GM12878 (cell line): ENCODE data around the gene RER1. TPM values are rescaled to one million over a fixed set of nuclear protein-coding genes. Genes with fewer than 3 reads are reported as not detected.

Experiments used
- ATAC-seq: fragments of 200-7000 bp; cut with Tn5 transposase; 3 replicates; pipeline ENCODE4 v1.9.1; 2020; ENCODE audit warnings: mild to moderate bottlenecking, moderate library complexity
- BruUV-seq: library from RNA; stranded (reverse); fragments of 400-500 nt; replicated peaks from 2 replicates; lab custom pipeline; 2021; lab: Mats Ljungman, UMichigan
- CTCF ChIA-PET: fragments of 300-600 bp; sonication (Branson Sonifier 250); formaldehyde crosslinking; extraction: SDS; loops from one replicate; lab custom pipeline; 2021; ENCODE audit warnings: inconsistent platforms; lab: Yijun Ruan, JAX
- POLR2A ChIA-PET: fragments of 350-600 bp; formaldehyde crosslinking; extraction: SDS; loops from one replicate; lab custom pipeline; 2021; ENCODE audit warnings: inconsistent platforms; lab: Charles Lee
- RAD21 ChIA-PET: fragments of 300-600 bp; sonication (Branson Sonifier 250); formaldehyde crosslinking; loops from one replicate; lab custom pipeline; 2023; ENCODE audit warnings: antibody characterized with exemption; ENCODE audit not compliant: unreplicated experiment; lab: Charles Lee
- SMC1A ChIA-PET: fragments of 300-600 bp; sonication (Branson Sonifier 250); formaldehyde crosslinking; loops from one replicate; lab custom pipeline; 2023; ENCODE audit not compliant: unreplicated experiment, uncharacterized antibody; lab: Charles Lee
- DNase-seq: peaks from one replicate; pipeline ENCODE4 v3.0.0-alpha.2; 2011; ENCODE audit warnings: low read depth, low spot score
- FAIRE-seq: peaks from 3 replicates; lab custom pipeline; 2011; peaks lifted over from hg19 to GRCh38; lab: Jason Lieb, UNC
- H2AFZ ChIP-seq: 2 replicates; pipeline ENCODE4 v1.6.0; 2011; ENCODE audit warnings: low read depth, low read length, control low read depth; ENCODE audit not compliant: control insufficient read depth
- H3K27ac ChIP-seq: 2 replicates; pipeline ENCODE4 v1.5.1; 2011; ENCODE audit warnings: control low read depth; ENCODE audit not compliant: control insufficient read depth, insufficient read depth
- H3K27me3 ChIP-seq, 2 experiments: replicated peaks in 1 of 2; 2 replicates each; pipeline versions ENCODE4 v1.6.0 to v1.6.1; 2011; ENCODE audit warnings: low read length in 1 of 2; ENCODE audit not compliant: control insufficient read depth in 2 of 2, insufficient read depth in 2 of 2
- H3K36me3 ChIP-seq, 2 experiments: 2 replicates each; pipeline ENCODE4 v1.5.1; 2011; ENCODE audit warnings: low read length in 1 of 2; ENCODE audit not compliant: control insufficient read depth in 2 of 2, insufficient read depth in 2 of 2
- H3K4me1 ChIP-seq: 2 replicates; pipeline ENCODE4 v1.6.1; 2011; ENCODE audit warnings: mild to moderate bottlenecking, low read length, moderate library complexity, mixed read lengths; ENCODE audit not compliant: control insufficient read depth, insufficient read depth
- H3K4me2 ChIP-seq: 2 replicates; pipeline ENCODE4 v1.6.0; 2011; ENCODE audit warnings: control low read depth; ENCODE audit not compliant: control insufficient read depth, insufficient read depth
- H3K4me3 ChIP-seq: fragments of 200-600 bp; sonication (generic); 2 replicates; pipeline ENCODE4 v1.5.1; 2016
- H3K79me2 ChIP-seq: 2 replicates; pipeline ENCODE4 v1.6.0; 2011; ENCODE audit warnings: low read length; ENCODE audit not compliant: control insufficient read depth, insufficient read depth
- H3K9ac ChIP-seq: 2 replicates; pipeline ENCODE4 v1.8.0; 2011; ENCODE audit warnings: low read length, control low read depth, mixed read lengths; ENCODE audit not compliant: control insufficient read depth, insufficient read depth
- H3K9me3 ChIP-seq: replicated peaks from 3 replicates; pipeline ENCODE4 v1.5.1; 2011; ENCODE audit warnings: mild to moderate bottlenecking, low read length; ENCODE audit not compliant: control insufficient read depth, insufficient read depth
- H4K20me1 ChIP-seq: 2 replicates; pipeline ENCODE4 v1.6.0; 2011; ENCODE audit not compliant: control insufficient read depth, insufficient read depth
- ATF2 ChIP-seq: IDR thresholded peaks from 2 replicates; pipeline ENCODE4 v1.6.1; 2012; ENCODE audit warnings: low read length, inconsistent platforms
- CEBPB ChIP-seq, 2 experiments: fragments of 150-350 bp in 1 of 2; IDR thresholded peaks; 2 replicates each; pipeline ENCODE4 v1.6.1; 2012 to 2014; ENCODE audit warnings: low read depth in 2 of 2, low read length in 2 of 2, borderline replicate concordance in 1 of 2, inconsistent platforms in 1 of 2
- ELK1 ChIP-seq: IDR thresholded peaks from 2 replicates; pipeline ENCODE4 v1.6.1; 2012; ENCODE audit warnings: low read depth, low read length, improper control_type of control experiment
- ESRRA ChIP-seq: IDR thresholded peaks from 2 replicates; pipeline ENCODE4 v1.6.1; 2012; ENCODE audit warnings: mild to moderate bottlenecking, low read length, improper control_type of control experiment
- GATAD2B ChIP-seq: fragments of 450-650 bp; conservative IDR thresholded peaks from 2 replicates; pipeline ENCODE4 v1.6.1; 2017; ENCODE audit warnings: low read depth, mild to moderate bottlenecking, moderate library complexity
- KDM1A ChIP-seq: fragments of 200-600 bp; sonication (generic); IDR thresholded peaks from 2 replicates; pipeline ENCODE4 v1.6.1; 2016; ENCODE audit warnings: borderline replicate concordance
- NFXL1 ChIP-seq: fragments of 450-650 bp; IDR thresholded peaks from 2 replicates; pipeline ENCODE4 v1.6.1; 2017; ENCODE audit warnings: antibody characterized with exemption, mild to moderate bottlenecking, borderline replicate concordance
- POLR2AphosphoS2 ChIP-seq: IDR thresholded peaks from 2 replicates; pipeline ENCODE4 v1.6.1; 2011; ENCODE audit warnings: low read depth, mild to moderate bottlenecking, low read length, improper control_type of control experiment, moderate library complexity
- RAD51 ChIP-seq: fragments of 450-650 bp; IDR thresholded peaks from 2 replicates; pipeline ENCODE4 v1.6.1; 2016; ENCODE audit warnings: moderate library complexity, mild to moderate bottlenecking, inconsistent platforms
- RFX5 ChIP-seq: IDR thresholded peaks from 2 replicates; pipeline ENCODE4 v1.6.1; 2011; ENCODE audit warnings: low read depth, low read length, improper control_type of control experiment
- RUNX3 ChIP-seq: IDR thresholded peaks from 2 replicates; pipeline ENCODE4 v1.6.1; 2012; ENCODE audit warnings: low read length, inconsistent platforms
- SIX5 ChIP-seq: IDR thresholded peaks from 2 replicates; pipeline ENCODE4 v1.6.1; 2011; ENCODE audit warnings: mild to moderate bottlenecking, low read depth, low read length, moderate library complexity; ENCODE audit not compliant: severe bottlenecking
- SKIL ChIP-seq: fragments of 450-650 bp; IDR thresholded peaks from 2 replicates; pipeline ENCODE4 v1.6.1; 2017; ENCODE audit warnings: mild to moderate bottlenecking, low read depth, inconsistent platforms; ENCODE audit not compliant: poor library complexity, severe bottlenecking
- ZBTB11 ChIP-seq: fragments of 450-650 bp; formaldehyde crosslinking; IDR thresholded peaks from 2 replicates; pipeline ENCODE4 v1.5.0; 2022; ENCODE audit warnings: mild to moderate bottlenecking, missing genetic modification characterization
- WGBS: methylation state at CpG from one replicate; pipeline ENCODE4 v1.1.6; 2016; ENCODE audit warnings: low lambda C conversion rate; ENCODE audit not compliant: insufficient replicate concordance, insufficient coverage; ENCODE audit errors: missing lambda C conversion rate; 5-methylcytosine and 5-hydroxymethylcytosine counted together
- in situ Hi-C: fragments of 300-500 bp; cut with MboI; formaldehyde crosslinking; loops from 9 replicates; pipeline ENCODE4 v1.14.3; 2018; ENCODE audit warnings: mixed read lengths
- intact Hi-C: fragments of 100-400 bp; cut with micrococcal nuclease; formaldehyde crosslinking; loops from one replicate; pipeline ENCODE4 v1.14.2; 2022; ENCODE audit not compliant: unreplicated experiment
- polyA plus RNA-seq, 11 experiments: library from polyadenylated mRNA; depleted of rRNA in 4 of 11; unstranded in 6 of 11; stranded (reverse) in 5 of 11; fragments of >200 nt; fragmentation: Nextera tagmentation in 4 of 11; fragmentation: Illumina TruSeq in 1 of 11; extraction: Ambion mirVana in 4 of 11; extraction: Trizol in 1 of 11; gene quantifications; 1 replicate in 1 of 11; 2 replicates in 10 of 11; pipeline versions ENCODE4 v1.2.1 to v1.2.3, GENCODE V29; 2011 to 2016; ENCODE audit warnings: inconsistent platforms in 2 of 11, missing spikeins in 2 of 11, low read depth in 1 of 11
- total RNA-seq, 4 experiments: library from RNA; depleted of rRNA in 3 of 4; stranded (reverse); fragments of >200 nt in 3 of 4; fragmentation: Illumina TruSeq in 1 of 4; extraction: Trizol in 1 of 4; gene quantifications; 2 replicates each; pipeline versions ENCODE4 v1.2.1 to v1.2.3, GENCODE V29; 2013 to 2021

Gene RER1
- total and polyA plus RNA-seq, 10 of the 15 experiments (the other 5 are each of a cell fraction or from before 2014, with no cell fraction given) = 29.2 to 274 (median 136) TPM

GRCh38 chr1:2446861-2447260 lies 55.2 kb downstream of the RER1 start (continued):
- no peak for TF ChIP-seq ZBTB11 (CRISPR knock-in tag)
- no peak for TF ChIP-seq RUNX3
- no peak for TF ChIP-seq GATAD2B
- no peak for TF ChIP-seq ESRRA
- TF ChIP-seq NFXL1 = no peak
- TF ChIP-seq, all 136 proteins: peak for 0

GRCh38 chr1:2447276-2448097 lies 55.8 kb downstream of the RER1 start:
- intact Hi-C loops = no loop called here
- Histone ChIP-seq H3K27ac (no peak overlapping the region), H3K27me3 (peaks cover 2 to 4% of the 10 kb centered on the region in 2 experiments; a peak in 3 of 4 replicates), H3K79me2 (no peaks in the 10 kb centered on the region), H3K4me2 (no peak overlapping the region), H3K36me3 (no peaks in the 10 kb centered on the region), H4K20me1 (no peaks in the 10 kb centered on the region), H3K9me3 (no peaks in the 10 kb centered on the region), H2AFZ (no peak overlapping the region), H3K9ac (no peak overlapping the region), H3K4me1 (no peaks in the 10 kb centered on the region)
- no TSS peak for BruUV-seq
- ATAC-seq (no peak), FAIRE-seq (no peak), DNase-seq (no peak)
- 43% methylated on average over 23 of the region's 23 CpGs for WGBS
- ChIA-PET CTCF (interaction anchor here (1.0 kb wide), 1 partner anchor 33 kb away, joined by 3 read pairs; no protein-coding TSS in a partner anchor), POLR2A (no interaction called here), RAD21 (no interaction called here), SMC1A (interaction anchor here (0.7 kb wide), 1 partner anchor 107 kb away, joined by 3 read pairs; no protein-coding TSS in a partner anchor)
- in situ Hi-C loops = no loop called here
- TF ChIP-seq RAD51 (no peak), CEBPB (IDR thresholded peaks at IDR 0.05; ENCODE audit: borderline replicate concordance in 1 of 2, low read depth in 2 of 2, low read length in 2 of 2) (no peak), ATF2 (no peak), SIX5 (no peak), SKIL (no peak), RFX5 (no peak), POLR2AphosphoS2 (no peak), KDM1A (no peak), ELK1 (no peak)
- TF ChIP-seq, all 136 proteins: peak for 0
- no peak overlapping the region for H3K4me3 ChIP-seq
